NCI-H82 (cell line): ENCODE results near the gene GHR.

Experiments used
- DNase-seq: peaks from one replicate; lab custom pipeline; 2025; lab: John Stamatoyannopoulos, UW

Gene GHR

GRCh38 chr5:42423285-42424165 lies at the start of gene GHR:
TSS of gene GHR (plus strand) at chr5:42423439. CDS start at chr5:42565875, 142,436 bp downstream.
- DNase-seq = peak; percentile 74

GRCh38 chr5:42374679-42375273 lies 48.5 kb upstream of the GHR start:
- no peak for DNase-seq

GRCh38 chr5:42377496-42377895 lies 45.7 kb upstream of the GHR start:
- no peak for DNase-seq

- no peak for DNase-seq
Measured at GRCh38 chr5:42381973-42382372, 41.3 kb upstream of the GHR start.

- no peak for DNase-seq
Measured at GRCh38 chr5:42387563-42387962, 35.7 kb upstream of the GHR start.

- DNase-seq = no peak
Measured at GRCh38 chr5:42390115-42390514, 33.1 kb upstream of the GHR start.

GRCh38 chr5:42392917-42393316 lies 30.3 kb upstream of the GHR start:
- DNase-seq = no peak

GRCh38 chr5:42396111-42396510 lies 27.1 kb upstream of the GHR start:
- no peak for DNase-seq

GRCh38 chr5:42397267-42397666 lies 26.0 kb upstream of the GHR start:
- DNase-seq = no peak

- DNase-seq = no peak
Measured at GRCh38 chr5:42399702-42400101, 23.5 kb upstream of the GHR start.

GRCh38 chr5:42400474-42400873 lies 22.8 kb upstream of the GHR start:
- DNase-seq = no peak

GRCh38 chr5:42403236-42403635 lies 20.0 kb upstream of the GHR start:
- no peak for DNase-seq

- no peak for DNase-seq
Measured at GRCh38 chr5:42404366-42404765, 18.9 kb upstream of the GHR start.

GRCh38 chr5:42419294-42419693 lies 3.9 kb upstream of the GHR start:
- no peak for DNase-seq

- DNase-seq = no peak
Measured at GRCh38 chr5:42422656-42423280, 471 bp upstream of the GHR start.

- no peak for DNase-seq
Measured at GRCh38 chr5:42426016-42426415, 2.8 kb downstream of the GHR start.

- no peak for DNase-seq
Measured at GRCh38 chr5:42429694-42430093, 6.5 kb downstream of the GHR start.

- DNase-seq = no peak
Measured at GRCh38 chr5:42434047-42434724, 10.9 kb downstream of the GHR start.

GRCh38 chr5:42436051-42436450 lies 12.8 kb downstream of the GHR start:
- DNase-seq = no peak

GRCh38 chr5:42454216-42454995 lies 31.2 kb downstream of the GHR start:
- no peak for DNase-seq

- DNase-seq = no peak
Measured at GRCh38 chr5:42461033-42461432, 37.8 kb downstream of the GHR start.

- no peak for DNase-seq
Measured at GRCh38 chr5:42461507-42461906, 38.3 kb downstream of the GHR start.
